Right lobe of liver (tissue), 6 donors: Measurements from ENCODE around the gene VTN. TPM values are rescaled to one million over a fixed set of nuclear protein-coding genes. Genes with fewer than 3 reads are reported as not detected.

Source experiments
- ATAC-seq, 4 donors: fragments of 200-7000 bp; cut with Tn5 transposase; one replicate each; pipeline ENCODE4 v1.9.1; 2020; ENCODE audit warnings: mild to moderate bottlenecking in 4 of 4, moderate library complexity in 4 of 4
- DNase-seq, 3 donors: peaks; one replicate each; pipeline ENCODE4 v3.0.0-alpha.2; 2020
- H3K27ac ChIP-seq, 3 donors: fragments of 200-600 bp; one replicate each; pipeline ENCODE4 v1.8.0; 2022
- H3K27me3 ChIP-seq, 2 donors: fragments of 200-600 bp; one replicate each; pipeline ENCODE4 v1.8.0; 2022
- H3K36me3 ChIP-seq, 4 donors: fragments of 200-600 bp; sonication (generic) in 1 of 4; one replicate each; pipeline versions ENCODE4 v1.5.1 to v1.8.0; 2017 to 2022; ENCODE audit warnings: control low read depth in 1 of 4
- H3K4me1 ChIP-seq, 4 donors: fragments of 200-600 bp; sonication (generic) in 1 of 4; one replicate each; pipeline versions ENCODE4 v1.5.1 to v1.8.0; 2017 to 2022; ENCODE audit warnings: control low read depth in 1 of 4
- H3K4me3 ChIP-seq, 3 donors: fragments of 200-600 bp; one replicate each; pipeline ENCODE4 v1.8.0; 2022
- H3K9me3 ChIP-seq, 4 donors: fragments of 200-600 bp; sonication (generic) in 1 of 4; one replicate each; pipeline versions ENCODE4 v1.5.1 to v1.8.0; 2017 to 2022; ENCODE audit warnings: control low read depth in 1 of 4
- POLR2A ChIP-seq: fragments of 450-650 bp; IDR thresholded peaks from one replicate; pipeline ENCODE4 v1.6.1; 2017; ENCODE audit warnings: antibody characterized with exemption, mild to moderate bottlenecking
- WGBS: methylation state at CpG from one replicate; pipeline ENCODE4 v1.1.6; 2018; ENCODE audit warnings: low coverage, low lambda C conversion rate; ENCODE audit not compliant: insufficient coverage; ENCODE audit errors: missing lambda C conversion rate; 5-methylcytosine and 5-hydroxymethylcytosine counted together
- intact Hi-C, 2 donors: fragments of 100-400 bp; cut with DNase I; formaldehyde crosslinking; loops; one replicate each; pipeline versions ENCODE4 v1.11.2 to v1.14.1; 2022
- total RNA-seq, 6 experiments: library from RNA; depleted of rRNA in 2 of 6; stranded (reverse); fragments of >200 nt in 2 of 6; fragmentation: NEBNext Ultra II Directional in 3 of 6; extraction: Animal tissue kit (Norgen Biotek cat#: 25700) in 3 of 6; gene quantifications; one replicate each; pipeline versions ENCODE4 v1.1.0 to v1.2.4, GENCODE V29; 2016 to 2023
- TF ChIP-seq, protein P1 (sequence below), 4 donors: fragments of 200-600 bp in 3 of 4; fragments of 450-650 bp in 1 of 4; IDR thresholded peaks; one replicate each; pipeline versions ENCODE4 v1.5.1 to v1.8.0; 2016 to 2022; ENCODE audit warnings: antibody characterized with exemption in 4 of 4, mild to moderate bottlenecking in 2 of 4
- donor health status: DM: no; HTN: yes; CAD: no.
- donor health status: DM: no; HTN: no; CAD: no.
- donor health status: DM: no; HTN: no; CAD: no.
- donor health status: DM: no; HTN: yes; CAD: no.
- donor health status: DM: no; HTN: yes; CAD: no.

Gene VTN
- total RNA-seq, 6 experiments from 2014 or later: 2,747 to 3,771 (median 3,031) TPM

DNA sequence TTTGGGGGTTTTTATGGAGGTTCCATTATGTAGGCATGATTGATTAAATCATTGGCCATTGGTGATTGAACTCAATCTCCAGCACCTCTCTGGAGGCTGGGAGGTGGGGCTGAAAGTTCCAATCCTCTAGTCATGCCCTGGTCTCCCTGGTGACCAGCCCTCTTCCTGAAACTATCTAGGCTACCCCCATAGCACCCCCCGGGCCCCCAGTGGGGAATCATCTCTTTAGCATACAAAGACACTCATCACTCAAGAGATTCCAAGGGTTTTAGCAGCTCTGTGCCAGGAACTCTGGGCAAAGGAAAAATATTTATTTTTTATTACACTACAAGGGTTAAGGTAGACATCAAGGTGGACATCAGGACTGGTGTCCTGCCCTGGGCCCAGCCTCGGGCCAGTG lies 25.3 kb upstream of the VTN start:
- DNase-seq (no peak), ATAC-seq (no peak)
- no peak overlapping the region for H3K27ac ChIP-seq
- H3K9me3 ChIP-seq: no peaks in the 10 kb centered on the region
- peaks cover 0 to 30% (median 12%) of the 10 kb centered on the region in 4 donors for H3K4me1 ChIP-seq
- H3K36me3 ChIP-seq: peaks cover 0 to 30% (median 6%) of the 10 kb centered on the region in 4 donors
- 71% methylated on average over 1 of the region's 2 CpGs for WGBS
- H3K27me3 ChIP-seq: no peaks in the 10 kb centered on the region
- no peak overlapping the region for H3K4me3 ChIP-seq
- TF ChIP-seq, protein P1, sequence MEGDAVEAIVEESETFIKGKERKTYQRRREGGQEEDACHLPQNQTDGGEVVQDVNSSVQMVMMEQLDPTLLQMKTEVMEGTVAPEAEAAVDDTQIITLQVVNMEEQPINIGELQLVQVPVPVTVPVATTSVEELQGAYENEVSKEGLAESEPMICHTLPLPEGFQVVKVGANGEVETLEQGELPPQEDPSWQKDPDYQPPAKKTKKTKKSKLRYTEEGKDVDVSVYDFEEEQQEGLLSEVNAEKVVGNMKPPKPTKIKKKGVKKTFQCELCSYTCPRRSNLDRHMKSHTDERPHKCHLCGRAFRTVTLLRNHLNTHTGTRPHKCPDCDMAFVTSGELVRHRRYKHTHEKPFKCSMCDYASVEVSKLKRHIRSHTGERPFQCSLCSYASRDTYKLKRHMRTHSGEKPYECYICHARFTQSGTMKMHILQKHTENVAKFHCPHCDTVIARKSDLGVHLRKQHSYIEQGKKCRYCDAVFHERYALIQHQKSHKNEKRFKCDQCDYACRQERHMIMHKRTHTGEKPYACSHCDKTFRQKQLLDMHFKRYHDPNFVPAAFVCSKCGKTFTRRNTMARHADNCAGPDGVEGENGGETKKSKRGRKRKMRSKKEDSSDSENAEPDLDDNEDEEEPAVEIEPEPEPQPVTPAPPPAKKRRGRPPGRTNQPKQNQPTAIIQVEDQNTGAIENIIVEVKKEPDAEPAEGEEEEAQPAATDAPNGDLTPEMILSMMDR (IDR thresholded peaks at IDR 0.05): no peak
- no peak for TF ChIP-seq POLR2A
- intact Hi-C loops: no loop called here

DNA sequence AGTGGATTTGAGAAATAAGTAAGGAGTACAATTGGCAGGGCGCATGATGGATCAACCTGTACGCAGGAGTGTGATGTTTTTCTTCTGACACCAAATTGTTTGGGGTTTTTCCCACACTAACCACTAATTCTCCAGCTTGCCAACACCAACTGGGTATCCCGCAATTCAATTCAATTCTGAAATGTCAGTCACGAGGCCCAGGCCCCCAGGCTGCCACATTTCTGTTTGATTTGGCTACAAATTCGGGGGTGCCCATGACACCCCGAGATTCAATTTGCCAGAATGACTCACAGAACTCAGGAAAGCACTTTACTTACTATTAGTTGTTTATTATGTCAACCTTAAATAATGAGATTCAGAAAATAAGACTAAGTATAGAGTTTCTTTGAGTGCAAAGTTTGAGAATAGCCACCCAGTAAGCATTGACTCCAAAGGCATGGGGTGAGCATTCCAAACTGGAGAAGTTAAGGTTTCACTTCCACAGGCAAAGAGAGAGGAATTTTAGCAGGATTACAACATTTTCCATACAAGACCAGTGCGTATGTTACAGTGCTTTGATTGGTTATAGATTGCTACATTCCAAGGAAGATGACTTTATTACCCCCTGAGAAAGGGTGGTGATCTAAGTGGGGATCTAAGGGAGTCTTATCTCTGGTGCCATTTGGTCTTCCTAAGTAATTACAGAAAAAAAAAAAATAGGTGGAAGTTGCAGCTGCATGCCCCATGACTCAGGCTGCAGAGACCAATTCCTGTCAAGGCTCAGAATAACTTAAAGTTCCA lies 24.4 kb upstream of the VTN start:
- DNase-seq: no peak
- peaks cover 0 to 28% (median 4%) of the 10 kb centered on the region in 4 donors for H3K36me3 ChIP-seq
- intact Hi-C loops: no loop called here
- no peak for ATAC-seq
- TF ChIP-seq, protein P1 (IDR thresholded peaks at IDR 0.05): no peak
- no peak for TF ChIP-seq POLR2A
- H3K4me3 ChIP-seq: no peak overlapping the region
- 87% methylated on average over 7 of the region's 7 CpGs for WGBS
- no peaks in the 10 kb centered on the region for H3K9me3 ChIP-seq
- H3K27me3 ChIP-seq: no peaks in the 10 kb centered on the region
- H3K4me1 ChIP-seq: peaks cover 0 to 28% (median 12%) of the 10 kb centered on the region in 4 donors
- no peak overlapping the region for H3K27ac ChIP-seq

DNA sequence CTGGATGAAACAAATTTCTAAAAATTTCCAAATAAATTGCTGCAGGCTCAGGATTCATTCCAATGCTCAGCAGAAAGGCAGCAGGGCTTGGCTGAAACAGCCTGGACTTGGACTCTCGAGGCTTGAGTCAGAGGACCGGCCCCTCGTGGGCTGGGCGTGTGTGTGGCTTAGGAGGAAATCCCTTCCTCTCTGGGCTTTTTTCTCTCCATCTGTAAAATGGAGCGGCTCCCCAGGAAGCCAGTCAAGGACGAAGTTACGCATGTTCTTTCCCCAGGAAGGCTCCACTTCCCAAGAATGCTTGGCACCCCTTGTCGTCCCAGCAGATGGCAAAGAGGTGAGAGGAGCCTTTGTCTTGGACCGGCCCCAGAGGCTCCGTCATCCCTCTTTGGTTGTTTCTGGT lies 22.4 kb upstream of the VTN start:
- ATAC-seq (no peak), DNase-seq (no peak)
- H3K4me1 ChIP-seq: peaks cover 0 to 8% (median under 1%) of the 10 kb centered on the region in 4 donors
- TF ChIP-seq, protein P1 (IDR thresholded peaks at IDR 0.05): no peak
- no peak for TF ChIP-seq POLR2A
- no peak overlapping the region for H3K4me3 ChIP-seq
- no peak overlapping the region for H3K27ac ChIP-seq
- WGBS: 85% methylated on average over 6 of the region's 10 CpGs
- intact Hi-C loops: no loop called here
- no peaks in the 10 kb centered on the region for H3K27me3 ChIP-seq
- H3K36me3 ChIP-seq: peaks cover 0 to 25% (median 4%) of the 10 kb centered on the region in 4 donors
- no peaks in the 10 kb centered on the region for H3K9me3 ChIP-seq

DNA sequence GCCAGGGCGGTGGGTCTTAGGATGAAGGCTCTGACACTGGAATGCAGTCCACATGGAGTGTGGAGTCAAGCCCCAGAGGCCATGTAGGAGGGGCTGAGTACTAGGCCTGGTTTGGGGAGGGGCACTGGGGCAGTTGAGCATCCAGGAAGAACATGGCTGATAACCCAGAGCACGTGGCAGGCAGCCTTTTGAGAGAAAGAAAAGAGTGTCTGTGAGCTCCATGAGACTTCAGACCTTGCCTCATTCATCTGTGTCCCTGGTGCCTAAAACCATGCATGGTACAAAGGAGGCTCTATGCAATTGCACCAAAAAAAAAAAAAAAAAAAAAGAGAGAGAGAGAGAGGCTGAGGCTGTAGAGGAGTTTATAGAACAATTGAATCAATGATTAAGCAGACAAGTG lies 21.3 kb upstream of the VTN start:
- no peak for ATAC-seq
- 90% methylated on average over 2 of the region's 2 CpGs for WGBS
- no peak for TF ChIP-seq POLR2A
- TF ChIP-seq, protein P1 (IDR thresholded peaks at IDR 0.05): no peak
- intact Hi-C loops: no loop called here
- H3K9me3 ChIP-seq: no peaks in the 10 kb centered on the region
- no peak overlapping the region for H3K27ac ChIP-seq
- H3K27me3 ChIP-seq: no peaks in the 10 kb centered on the region
- no peak overlapping the region for H3K4me3 ChIP-seq
- H3K4me1 ChIP-seq: no peaks in the 10 kb centered on the region
- peaks cover 0 to 25% (median 4%) of the 10 kb centered on the region in 4 donors for H3K36me3 ChIP-seq
- no peak for DNase-seq
